HG02571 (cell line): ENCODE data around the gene TM9SF3.
A peak's percentile ranks its signal among the peaks of the same experiment; 100 is the strongest.
"Not testable (repeated sequence)": the region's sequence is repeated elsewhere in the genome, so short reads cannot be mapped to it uniquely, and the experiment has no call there.

ENCODE experiments used
- ATAC-seq: cut with Tn5 transposase; IDR thresholded peaks from one replicate; pipeline ENCODE4 v1.9.1; 2021; ENCODE audit warnings: mild to moderate bottlenecking, moderate library complexity; ENCODE audit not compliant: unreplicated experiment

TM9SF3 gene

DNA sequence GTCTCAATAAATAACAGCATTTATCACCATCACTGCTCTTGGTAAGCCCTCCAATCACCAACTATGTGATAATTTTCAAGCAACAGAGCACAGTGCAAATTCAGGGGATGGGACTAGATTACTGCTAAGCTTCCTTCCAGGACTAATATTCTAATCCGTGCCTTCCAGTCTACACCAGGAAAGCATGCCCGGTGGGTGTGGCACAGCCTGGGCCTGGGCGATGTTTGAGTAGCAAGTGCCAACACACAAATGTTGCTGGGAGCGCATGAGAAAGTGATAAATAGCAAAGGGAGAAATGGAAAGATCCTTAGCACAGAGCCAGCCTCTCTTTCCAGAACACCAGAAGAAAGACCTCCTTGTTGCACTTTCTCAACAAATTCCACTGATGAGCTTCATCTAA lies 13.5 kb upstream of the TM9SF3 start:
- ATAC-seq: no peak

- ATAC-seq: no peak
Measured at GRCh38 chr10:96598846-96599245, 12.0 kb upstream of the TM9SF3 start.

DNA sequence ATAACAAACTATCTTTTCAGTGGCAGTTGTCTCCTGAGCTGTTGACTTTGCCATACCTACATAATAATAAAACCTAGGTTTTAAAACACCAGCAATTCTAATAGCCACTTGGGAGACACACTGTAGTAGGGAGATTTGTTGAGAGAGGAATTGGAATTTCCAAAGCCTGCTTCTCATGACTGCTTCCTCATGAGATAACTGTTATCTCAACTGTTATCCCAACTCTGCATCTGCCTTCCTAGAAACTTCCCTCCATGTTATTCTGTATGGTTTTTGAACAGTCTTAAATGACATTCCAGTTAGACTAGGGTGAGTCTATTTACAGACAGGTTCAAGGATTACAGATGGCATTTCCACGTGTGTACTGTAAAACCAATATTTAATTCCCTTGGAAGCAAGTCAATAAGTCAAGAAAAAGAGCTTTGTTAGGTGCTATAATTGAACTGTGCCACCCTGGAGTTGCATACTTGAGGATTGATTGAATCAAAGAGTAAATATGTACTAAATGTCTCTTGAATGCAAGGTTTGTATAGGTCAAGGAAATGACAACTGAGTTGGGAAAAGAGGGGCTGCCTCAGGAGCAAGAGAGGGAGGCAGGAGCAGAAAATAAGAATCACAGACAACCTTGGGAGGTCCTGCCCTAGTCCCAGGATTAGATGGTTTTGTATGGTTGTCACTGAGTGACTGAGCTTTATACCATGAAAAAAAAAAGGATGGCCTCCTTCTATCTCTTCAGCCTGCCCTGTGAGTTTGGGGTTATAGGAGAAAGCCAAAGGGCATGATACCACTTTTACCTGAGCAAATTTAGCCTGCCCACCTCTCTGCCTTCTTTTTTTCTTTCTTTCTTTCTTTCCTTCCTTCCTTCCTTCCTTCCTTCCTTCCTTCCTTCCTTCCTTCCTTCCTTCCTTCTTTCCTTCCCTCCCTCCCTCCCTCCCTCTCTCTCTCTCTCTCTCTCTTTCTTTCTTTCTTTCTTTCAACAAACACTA lies 9.9 kb upstream of the TM9SF3 start:
- no peak for ATAC-seq

DNA sequence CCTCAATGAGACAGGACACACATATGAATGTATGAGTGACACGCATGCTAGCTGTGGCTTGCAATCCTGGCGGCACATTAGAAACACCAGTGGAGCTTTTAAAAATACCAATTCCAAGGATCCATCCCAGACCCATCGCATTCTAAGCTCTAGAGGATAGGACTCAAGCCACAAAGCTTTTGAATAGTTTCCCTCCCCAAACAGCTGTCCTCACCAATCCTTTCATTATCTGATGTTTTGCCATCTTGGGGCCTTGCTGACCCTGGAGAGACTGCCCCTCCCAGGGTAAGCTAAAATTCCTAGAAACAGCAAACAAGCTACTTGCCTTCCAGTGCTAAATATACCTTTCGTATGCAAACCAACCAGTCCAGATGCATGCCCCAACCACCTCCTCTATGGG lies 8.9 kb upstream of the TM9SF3 start:
- ATAC-seq: no peak

DNA sequence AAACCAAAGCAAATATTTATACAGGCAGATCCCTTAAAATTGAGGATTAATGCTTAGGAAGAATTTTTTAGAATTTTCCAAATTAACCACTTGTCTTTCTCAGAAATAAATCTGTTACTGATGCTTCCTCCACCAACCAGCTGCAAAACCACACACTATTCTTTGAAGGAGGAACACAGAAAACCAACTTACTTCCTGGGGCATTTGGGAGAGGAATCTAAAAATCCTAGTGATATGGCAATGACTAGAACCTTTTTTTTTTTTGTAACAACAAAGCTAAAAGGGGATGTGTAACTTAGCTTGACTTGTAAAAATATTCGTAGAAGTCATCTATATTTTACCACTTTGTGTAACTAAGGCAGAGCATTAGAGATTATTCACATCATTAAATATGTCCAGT lies 5.1 kb upstream of the TM9SF3 start:
- ATAC-seq: no peak

DNA sequence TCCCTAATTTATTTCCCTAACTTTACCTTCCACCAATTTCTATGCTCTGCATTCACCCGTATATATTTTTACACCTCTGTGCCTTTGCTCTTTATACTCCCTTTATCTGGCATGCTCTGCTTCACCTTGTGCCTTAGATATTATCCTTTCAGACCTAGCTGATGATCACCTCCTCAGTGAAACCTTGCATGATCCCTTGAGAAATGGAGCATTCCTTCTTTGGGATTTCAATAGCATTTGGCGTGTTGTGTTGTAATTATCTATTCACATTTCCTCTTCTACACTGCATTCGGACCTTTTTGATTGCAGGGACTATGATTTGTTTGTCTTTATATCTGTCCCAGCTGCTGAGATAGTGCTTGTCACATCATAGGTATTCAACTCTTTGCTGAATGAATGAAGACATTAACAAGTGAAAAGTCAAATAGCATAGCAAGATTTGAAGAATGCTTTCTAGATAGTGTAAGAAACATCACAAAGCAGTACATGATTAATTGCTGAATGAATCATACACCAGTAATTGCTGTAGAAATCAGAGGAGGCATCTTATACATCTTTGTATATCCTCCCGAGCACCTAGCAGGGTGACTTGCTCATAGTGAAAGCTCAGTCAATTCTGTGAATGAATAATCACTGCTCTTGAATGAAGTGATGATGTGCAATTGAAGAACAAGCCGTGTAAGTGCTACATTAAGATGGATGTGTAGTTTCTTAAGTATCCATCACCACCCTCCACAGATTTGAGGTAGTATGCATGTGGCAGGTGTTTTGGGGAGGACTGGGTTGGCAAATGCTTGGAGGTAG lies 2.0 kb upstream of the TM9SF3 start:
- ATAC-seq: no peak

- ATAC-seq: no peak
Measured at GRCh38 chr10:96588060-96588554, 1.3 kb upstream of the TM9SF3 start.

DNA sequence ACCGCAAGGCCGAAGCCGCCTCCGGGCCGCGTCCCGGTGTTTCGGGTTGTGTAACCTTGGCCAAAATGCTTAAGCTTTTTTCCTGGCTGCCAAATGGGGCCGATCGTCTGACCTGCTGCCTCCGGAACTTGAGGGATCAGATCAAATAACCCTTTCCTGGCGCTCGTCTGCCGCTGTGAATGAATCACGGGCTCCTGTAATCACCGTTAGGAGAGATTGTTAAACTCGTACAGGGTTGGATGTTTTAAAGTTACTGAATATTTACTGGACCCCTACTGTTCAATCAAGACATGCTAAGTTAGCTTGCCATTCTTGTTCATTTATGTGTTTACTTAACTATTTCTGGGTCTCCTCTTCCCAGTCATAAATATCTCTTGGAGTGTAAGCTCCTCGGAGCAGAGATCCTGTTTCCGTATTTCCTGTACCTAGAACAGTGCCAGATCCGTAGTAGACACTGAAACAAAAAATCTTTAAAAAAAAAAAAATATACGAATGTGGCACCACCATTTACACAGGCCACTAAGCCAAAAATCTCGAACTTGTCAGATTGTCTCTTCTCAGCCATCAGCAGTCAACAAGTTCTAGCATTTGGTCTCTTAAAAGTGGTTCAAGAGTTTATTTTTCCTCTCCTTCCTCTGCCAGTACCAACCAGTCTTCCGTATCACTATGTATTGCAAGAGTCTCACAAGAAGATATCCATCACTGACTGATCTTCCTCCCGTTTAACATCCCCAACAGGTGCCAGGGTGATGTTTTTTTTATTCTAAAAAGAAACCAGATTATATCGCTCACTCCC lies 650 bp upstream of the TM9SF3 start:
- ATAC-seq: no peak

DNA sequence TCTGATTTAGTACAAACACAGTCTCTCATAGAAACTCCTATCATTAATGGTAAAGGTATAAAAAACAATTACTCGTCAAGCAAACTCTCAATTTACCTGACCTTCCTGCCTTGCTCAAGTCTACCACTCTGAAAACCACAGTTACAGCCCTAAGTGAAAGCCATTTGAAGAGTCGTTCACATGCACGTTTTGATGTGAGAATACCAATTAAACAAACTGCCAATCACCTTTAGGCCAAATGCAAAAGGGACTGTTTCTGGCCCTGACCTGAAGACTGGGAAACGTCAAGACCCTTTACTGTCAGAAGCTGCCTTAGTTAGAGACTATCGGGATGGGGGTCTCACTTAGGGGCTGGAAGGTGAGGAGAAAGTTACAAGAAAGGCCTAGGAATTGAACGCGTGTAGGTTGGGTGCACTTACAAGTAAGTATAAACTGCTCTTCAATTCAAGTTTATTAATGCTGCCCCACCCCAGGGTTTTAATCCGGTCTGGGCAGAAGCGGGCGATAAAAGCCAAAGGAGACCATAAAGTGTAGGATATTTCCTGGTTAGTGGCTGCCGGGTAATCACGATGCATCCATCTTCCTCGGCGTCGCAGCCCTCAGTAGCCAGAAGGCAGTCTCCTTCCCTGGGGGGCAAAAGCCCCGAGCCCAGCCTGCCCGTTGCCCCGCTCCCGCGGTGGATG lies 935 bp downstream of the TM9SF3 start:
- peak; percentile 9 for ATAC-seq

DNA sequence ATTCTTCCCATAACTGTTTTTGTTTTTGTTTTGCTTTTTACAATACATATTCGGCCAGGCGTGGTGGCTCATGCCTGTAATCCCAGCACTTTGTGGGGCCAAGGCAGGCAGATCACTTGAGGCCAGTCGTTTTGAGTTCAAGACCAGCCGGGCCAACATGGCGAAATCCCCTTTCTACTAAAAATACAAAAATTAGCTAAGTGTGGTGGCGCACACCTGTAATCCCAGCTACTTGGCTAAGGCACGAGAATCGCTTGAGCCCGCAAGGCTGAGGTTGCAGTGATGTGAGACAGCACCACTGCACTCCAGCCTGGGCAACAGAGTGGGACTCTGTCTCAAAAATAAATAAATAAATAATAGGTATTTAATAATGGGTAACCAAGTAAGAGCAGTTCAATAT lies 2.3 kb downstream of the TM9SF3 start:
- ATAC-seq: no peak

DNA sequence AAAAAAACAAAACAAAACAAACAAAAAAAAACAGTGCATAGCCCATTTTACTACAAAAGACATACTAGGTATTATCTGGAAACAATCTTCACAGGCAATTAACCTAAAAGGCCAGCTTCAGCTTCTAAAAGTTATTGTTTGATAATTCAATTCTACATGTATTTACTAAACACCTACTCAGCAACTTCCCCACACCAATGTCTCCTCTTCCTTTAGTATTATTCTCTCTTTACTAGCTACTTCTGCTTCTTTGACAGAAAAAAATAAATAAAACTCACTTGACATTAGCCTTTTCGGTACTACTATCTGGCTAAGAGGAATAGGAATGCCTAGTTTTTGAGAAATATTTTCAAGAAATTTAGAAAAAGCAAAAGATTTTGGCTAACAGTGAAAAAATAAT lies 2.8 kb downstream of the TM9SF3 start:
- no peak for ATAC-seq

- no peak for ATAC-seq
Measured at GRCh38 chr10:96579133-96579532, 7.7 kb downstream of the TM9SF3 start.

- ATAC-seq: no peak
Measured at GRCh38 chr10:96578633-96579032, 8.2 kb downstream of the TM9SF3 start.

DNA sequence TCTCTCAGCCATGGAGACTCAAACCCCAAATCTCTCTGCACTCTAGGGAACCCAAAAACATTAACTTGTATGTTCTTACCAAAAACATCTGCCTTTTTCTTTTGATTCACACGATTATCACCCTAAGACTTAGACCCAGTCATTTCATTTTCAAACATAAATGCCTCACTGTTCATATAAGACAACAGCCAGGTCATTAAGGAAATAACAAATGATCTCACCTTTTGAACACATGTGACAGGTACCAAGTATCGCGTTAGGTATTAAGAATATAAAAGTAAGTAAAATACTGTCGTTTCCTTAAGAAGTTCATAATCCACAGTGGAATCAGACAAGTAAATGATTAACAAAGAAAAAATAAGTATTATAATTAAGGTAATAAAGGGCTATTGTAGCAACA lies 8.8 kb downstream of the TM9SF3 start:
- ATAC-seq: no peak

DNA sequence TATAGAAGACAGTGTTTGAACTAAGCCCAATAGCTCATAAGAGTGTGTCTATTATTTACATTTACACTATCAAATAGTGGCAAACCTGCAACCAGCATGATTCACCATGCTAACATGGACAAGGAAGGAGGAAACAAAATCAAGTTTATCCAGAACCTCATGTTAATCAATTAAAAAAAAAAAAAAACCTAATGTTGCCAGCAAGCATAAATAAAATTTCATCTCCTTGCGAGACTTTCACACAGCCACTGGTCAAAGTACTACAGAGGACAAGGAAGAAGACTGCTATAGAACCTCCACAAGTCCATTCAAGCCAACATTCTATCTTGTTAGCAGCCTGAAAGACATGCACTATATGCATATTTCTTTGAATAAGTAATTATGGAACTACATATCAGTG lies 9.7 kb downstream of the TM9SF3 start:
- ATAC-seq: no peak

- no peak for ATAC-seq
Measured at GRCh38 chr10:96576277-96576980, 10.4 kb downstream of the TM9SF3 start.

GRCh38 chr10:96574564-96574963 lies 12.2 kb downstream of the TM9SF3 start:
- ATAC-seq: not testable (repeated sequence)

GRCh38 chr10:96573036-96573435 lies 13.8 kb downstream of the TM9SF3 start:
- no peak for ATAC-seq
